A549 (cell line): ENCODE results near the gene ZMYND8.

ENCODE experiments used
- CEBPB ChIP-seq, 2 experiments: fragments of >200 bp in 1 of 2; sonication (Bioruptor Twin) in 1 of 2; formaldehyde crosslinking in 1 of 2; IDR thresholded peaks; 2 replicates each; pipeline ENCODE4 v1.6.1; 2012 to 2016
- CHD2 ChIP-seq: fragments of 150-350 bp; IDR thresholded peaks from 2 replicates; pipeline ENCODE4 v1.6.1; 2014; ENCODE audit warnings: low read length; ENCODE audit not compliant: partially characterized antibody
- EP300 ChIP-seq, 2 experiments: fragments of >200 bp; sonication (Bioruptor Twin); formaldehyde crosslinking; IDR thresholded peaks; 2 replicates in 1 of 2; 3 replicates in 1 of 2; pipeline ENCODE4 v1.6.1; 2016 to 2017
- HDAC2 ChIP-seq: fragments of 200-600 bp; sonication (generic); IDR thresholded peaks from 2 replicates; pipeline ENCODE4 v1.6.1; 2016
- JUNB ChIP-seq: fragments of >200 bp; sonication (Bioruptor Twin); formaldehyde crosslinking; IDR thresholded peaks from 2 replicates; pipeline ENCODE4 v1.6.1; 2016
- KDM1A ChIP-seq: fragments of 200-600 bp; sonication (generic); IDR thresholded peaks from 2 replicates; pipeline ENCODE4 v1.6.1; 2016; ENCODE audit warnings: low read depth, mild to moderate bottlenecking
- MYC ChIP-seq: IDR thresholded peaks from 2 replicates; pipeline ENCODE4 v1.6.1; 2012; ENCODE audit warnings: mild to moderate bottlenecking, inconsistent platforms, low read length, improper control_type of control experiment, borderline replicate concordance
- POLR2A ChIP-seq: IDR thresholded peaks from 2 replicates; pipeline ENCODE4 v1.6.1; 2012; ENCODE audit warnings: mild to moderate bottlenecking, low read length
- RNF2 ChIP-seq: fragments of 200-600 bp; sonication (generic); IDR thresholded peaks from 2 replicates; pipeline ENCODE4 v1.6.1; 2016; ENCODE audit warnings: low read depth, mild to moderate bottlenecking, antibody characterized with exemption, moderate library complexity, borderline replicate concordance
- TF ChIP-seq, protein P1 (sequence below): fragments of >200 bp; sonication (Bioruptor Twin); formaldehyde crosslinking; IDR thresholded peaks from 3 replicates; pipeline ENCODE4 v1.5.1; 2016
- TF ChIP-seq, protein P2 (sequence below): fragments of 200-600 bp; sonication (generic); IDR thresholded peaks from 2 replicates; pipeline ENCODE4 v1.6.1; 2016; ENCODE audit warnings: antibody characterized with exemption, mild to moderate bottlenecking, moderate library complexity
- TF ChIP-seq, protein P3 (sequence below): fragments of 450-650 bp; IDR thresholded peaks from 2 replicates; pipeline ENCODE4 v1.6.1; 2014; ENCODE audit warnings: antibody characterized with exemption
- TF ChIP-seq, protein P4 (sequence below): IDR thresholded peaks from 2 replicates; pipeline ENCODE4 v1.6.1; 2012

DNA sequence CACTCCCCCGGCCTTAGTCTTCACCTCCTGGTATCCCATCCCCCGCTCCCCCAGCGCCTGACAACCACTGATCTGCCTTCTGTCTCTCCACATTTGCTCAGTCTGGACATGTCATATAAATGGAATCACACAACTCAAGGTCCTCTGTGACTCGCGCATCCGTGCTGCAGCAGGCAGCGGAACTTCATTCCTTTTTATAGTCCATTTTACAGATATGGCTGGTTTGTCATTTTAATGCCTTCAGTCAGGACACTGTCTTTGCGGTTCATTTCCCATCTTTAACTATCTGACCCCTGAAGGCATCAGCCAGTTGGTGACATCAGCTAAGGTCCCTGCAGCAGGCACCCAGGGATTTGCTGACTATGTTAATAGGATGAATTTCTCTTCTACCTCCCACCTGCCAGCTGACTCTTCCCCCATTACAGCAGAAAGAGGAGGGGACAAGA lies 125.7 kb downstream of the ZMYND8 start:
- TF ChIP-seq CEBPB (IDR thresholded peaks at IDR 0.05) (no peak), POLR2A (no peak), CHD2 (no peak), MYC (no peak), KDM1A (no peak), RNF2 (no peak), JUNB (no peak), HDAC2 (no peak), EP300 (IDR thresholded peaks at IDR 0.05) (no peak)
- TF ChIP-seq, protein P1, sequence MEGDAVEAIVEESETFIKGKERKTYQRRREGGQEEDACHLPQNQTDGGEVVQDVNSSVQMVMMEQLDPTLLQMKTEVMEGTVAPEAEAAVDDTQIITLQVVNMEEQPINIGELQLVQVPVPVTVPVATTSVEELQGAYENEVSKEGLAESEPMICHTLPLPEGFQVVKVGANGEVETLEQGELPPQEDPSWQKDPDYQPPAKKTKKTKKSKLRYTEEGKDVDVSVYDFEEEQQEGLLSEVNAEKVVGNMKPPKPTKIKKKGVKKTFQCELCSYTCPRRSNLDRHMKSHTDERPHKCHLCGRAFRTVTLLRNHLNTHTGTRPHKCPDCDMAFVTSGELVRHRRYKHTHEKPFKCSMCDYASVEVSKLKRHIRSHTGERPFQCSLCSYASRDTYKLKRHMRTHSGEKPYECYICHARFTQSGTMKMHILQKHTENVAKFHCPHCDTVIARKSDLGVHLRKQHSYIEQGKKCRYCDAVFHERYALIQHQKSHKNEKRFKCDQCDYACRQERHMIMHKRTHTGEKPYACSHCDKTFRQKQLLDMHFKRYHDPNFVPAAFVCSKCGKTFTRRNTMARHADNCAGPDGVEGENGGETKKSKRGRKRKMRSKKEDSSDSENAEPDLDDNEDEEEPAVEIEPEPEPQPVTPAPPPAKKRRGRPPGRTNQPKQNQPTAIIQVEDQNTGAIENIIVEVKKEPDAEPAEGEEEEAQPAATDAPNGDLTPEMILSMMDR: no peak
- TF ChIP-seq, protein P2, sequence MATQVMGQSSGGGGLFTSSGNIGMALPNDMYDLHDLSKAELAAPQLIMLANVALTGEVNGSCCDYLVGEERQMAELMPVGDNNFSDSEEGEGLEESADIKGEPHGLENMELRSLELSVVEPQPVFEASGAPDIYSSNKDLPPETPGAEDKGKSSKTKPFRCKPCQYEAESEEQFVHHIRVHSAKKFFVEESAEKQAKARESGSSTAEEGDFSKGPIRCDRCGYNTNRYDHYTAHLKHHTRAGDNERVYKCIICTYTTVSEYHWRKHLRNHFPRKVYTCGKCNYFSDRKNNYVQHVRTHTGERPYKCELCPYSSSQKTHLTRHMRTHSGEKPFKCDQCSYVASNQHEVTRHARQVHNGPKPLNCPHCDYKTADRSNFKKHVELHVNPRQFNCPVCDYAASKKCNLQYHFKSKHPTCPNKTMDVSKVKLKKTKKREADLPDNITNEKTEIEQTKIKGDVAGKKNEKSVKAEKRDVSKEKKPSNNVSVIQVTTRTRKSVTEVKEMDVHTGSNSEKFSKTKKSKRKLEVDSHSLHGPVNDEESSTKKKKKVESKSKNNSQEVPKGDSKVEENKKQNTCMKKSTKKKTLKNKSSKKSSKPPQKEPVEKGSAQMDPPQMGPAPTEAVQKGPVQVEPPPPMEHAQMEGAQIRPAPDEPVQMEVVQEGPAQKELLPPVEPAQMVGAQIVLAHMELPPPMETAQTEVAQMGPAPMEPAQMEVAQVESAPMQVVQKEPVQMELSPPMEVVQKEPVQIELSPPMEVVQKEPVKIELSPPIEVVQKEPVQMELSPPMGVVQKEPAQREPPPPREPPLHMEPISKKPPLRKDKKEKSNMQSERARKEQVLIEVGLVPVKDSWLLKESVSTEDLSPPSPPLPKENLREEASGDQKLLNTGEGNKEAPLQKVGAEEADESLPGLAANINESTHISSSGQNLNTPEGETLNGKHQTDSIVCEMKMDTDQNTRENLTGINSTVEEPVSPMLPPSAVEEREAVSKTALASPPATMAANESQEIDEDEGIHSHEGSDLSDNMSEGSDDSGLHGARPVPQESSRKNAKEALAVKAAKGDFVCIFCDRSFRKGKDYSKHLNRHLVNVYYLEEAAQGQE: no peak
- TF ChIP-seq, protein P3, sequence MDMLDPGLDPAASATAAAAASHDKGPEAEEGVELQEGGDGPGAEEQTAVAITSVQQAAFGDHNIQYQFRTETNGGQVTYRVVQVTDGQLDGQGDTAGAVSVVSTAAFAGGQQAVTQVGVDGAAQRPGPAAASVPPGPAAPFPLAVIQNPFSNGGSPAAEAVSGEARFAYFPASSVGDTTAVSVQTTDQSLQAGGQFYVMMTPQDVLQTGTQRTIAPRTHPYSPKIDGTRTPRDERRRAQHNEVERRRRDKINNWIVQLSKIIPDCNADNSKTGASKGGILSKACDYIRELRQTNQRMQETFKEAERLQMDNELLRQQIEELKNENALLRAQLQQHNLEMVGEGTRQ: no peak
- TF ChIP-seq, protein P4, sequence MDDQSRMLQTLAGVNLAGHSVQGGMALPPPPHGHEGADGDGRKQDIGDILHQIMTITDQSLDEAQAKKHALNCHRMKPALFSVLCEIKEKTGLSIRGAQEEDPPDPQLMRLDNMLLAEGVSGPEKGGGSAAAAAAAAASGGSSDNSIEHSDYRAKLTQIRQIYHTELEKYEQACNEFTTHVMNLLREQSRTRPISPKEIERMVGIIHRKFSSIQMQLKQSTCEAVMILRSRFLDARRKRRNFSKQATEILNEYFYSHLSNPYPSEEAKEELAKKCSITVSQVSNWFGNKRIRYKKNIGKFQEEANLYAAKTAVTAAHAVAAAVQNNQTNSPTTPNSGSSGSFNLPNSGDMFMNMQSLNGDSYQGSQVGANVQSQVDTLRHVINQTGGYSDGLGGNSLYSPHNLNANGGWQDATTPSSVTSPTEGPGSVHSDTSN: no peak
